ENCODE results near the gene CWF19L2. TPM values are rescaled to one million over a fixed set of nuclear protein-coding genes. Genes with fewer than 3 reads are reported as not detected.
"Not testable (repeated sequence)": the region's sequence is repeated elsewhere in the genome, so short reads cannot be mapped to it uniquely, and the experiment has no call there.

CWF19L2 gene
- total RNA-seq = 10 to 100 TPM in 1 of 4 donors, 1 to 10 TPM in 3; 6.8 to 10.3 (median 8.6) TPM
- 1 to 10 TPM; 3.0 to 8.1 (median 3.8) TPM for polyA plus RNA-seq
- long read RNA-seq, donor 1, partial matches to known transcripts = 2 of 6 reads
- long read RNA-seq, donor 1, other reads (novel, unspliced or antisense) = 1 of 6 reads
- long read RNA-seq, donor 2, transcript CWF19L2-201 (18 exons, 3,278 nt) = major isoform, 5 of 9 reads
- long read RNA-seq, donor 2, partial matches to known transcripts = 3 of 9 reads
- long read RNA-seq, donor 2, other reads (novel, unspliced or antisense) = 1 of 9 reads

DNA sequence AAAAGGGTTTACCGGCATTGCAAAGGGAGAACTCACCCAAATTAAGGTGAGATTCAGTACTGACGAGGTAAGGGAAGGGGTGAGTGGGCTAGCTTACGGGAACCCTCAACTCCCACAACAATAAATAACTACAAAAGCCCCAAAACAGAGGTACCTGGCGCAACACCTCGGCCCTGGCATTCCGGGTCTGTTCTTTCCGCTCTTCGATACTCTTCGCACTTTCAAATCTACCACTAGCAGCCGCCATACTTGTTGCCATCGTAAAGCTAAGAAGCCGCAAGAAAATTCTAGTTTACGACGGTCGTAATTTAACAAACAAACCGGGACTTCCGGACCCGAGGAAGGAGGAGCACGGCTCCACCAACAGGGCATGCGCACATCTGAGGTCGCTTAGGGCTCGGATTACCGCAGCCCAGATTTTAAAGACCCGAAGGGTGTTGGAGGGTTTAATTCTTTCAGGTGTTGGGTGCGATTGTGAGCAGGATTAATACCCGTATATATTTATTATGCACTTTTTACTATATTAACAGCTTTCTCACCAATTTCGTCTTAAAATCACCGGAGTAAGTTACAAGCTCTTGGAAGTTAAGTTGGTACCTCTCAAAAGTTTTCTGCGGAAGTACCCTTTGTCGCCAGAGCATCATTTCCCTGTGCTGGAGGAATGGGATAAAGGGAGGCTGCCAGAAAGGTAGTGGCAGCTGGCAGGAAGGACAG is at the start of gene CWF19L2:
Gene CWF19L2 (minus strand): TSS at position 268 of the 714 bp plus-strand sequence. CDS start 9 bp downstream, at position 259.
- TF ChIP-seq, protein P1, sequence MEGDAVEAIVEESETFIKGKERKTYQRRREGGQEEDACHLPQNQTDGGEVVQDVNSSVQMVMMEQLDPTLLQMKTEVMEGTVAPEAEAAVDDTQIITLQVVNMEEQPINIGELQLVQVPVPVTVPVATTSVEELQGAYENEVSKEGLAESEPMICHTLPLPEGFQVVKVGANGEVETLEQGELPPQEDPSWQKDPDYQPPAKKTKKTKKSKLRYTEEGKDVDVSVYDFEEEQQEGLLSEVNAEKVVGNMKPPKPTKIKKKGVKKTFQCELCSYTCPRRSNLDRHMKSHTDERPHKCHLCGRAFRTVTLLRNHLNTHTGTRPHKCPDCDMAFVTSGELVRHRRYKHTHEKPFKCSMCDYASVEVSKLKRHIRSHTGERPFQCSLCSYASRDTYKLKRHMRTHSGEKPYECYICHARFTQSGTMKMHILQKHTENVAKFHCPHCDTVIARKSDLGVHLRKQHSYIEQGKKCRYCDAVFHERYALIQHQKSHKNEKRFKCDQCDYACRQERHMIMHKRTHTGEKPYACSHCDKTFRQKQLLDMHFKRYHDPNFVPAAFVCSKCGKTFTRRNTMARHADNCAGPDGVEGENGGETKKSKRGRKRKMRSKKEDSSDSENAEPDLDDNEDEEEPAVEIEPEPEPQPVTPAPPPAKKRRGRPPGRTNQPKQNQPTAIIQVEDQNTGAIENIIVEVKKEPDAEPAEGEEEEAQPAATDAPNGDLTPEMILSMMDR (IDR thresholded peaks at IDR 0.05) = no peak
- Histone ChIP-seq H3K4me1 (peaks cover 13% of the 10 kb centered on the region), H3K4me3 (peak within 1 kb of the TSS; percentile 92), H3K9me3 (no peaks in the 10 kb centered on the region), H3K27ac (peak within 1 kb of the TSS; percentile 80), H3K27me3 (ENCODE audit: insufficient read depth in 3 of 3, low read length in 2 of 3) (no peaks in the 10 kb centered on the region), H3K36me3 (ENCODE audit: insufficient read depth in 1 of 2, low read depth in 1 of 2) (peaks cover 0 to 28% of the 10 kb centered on the region in 2 donors)
- ATAC-seq = peak; percentile 98 to 100 (median 100)
- intact Hi-C loops (cut with DNase I) = no loop called here
- peak; percentile 89 to 96 for DNase-seq
- 0% methylated on average over 30 of the region's 30 CpGs for WGBS, 3 donors

DNA sequence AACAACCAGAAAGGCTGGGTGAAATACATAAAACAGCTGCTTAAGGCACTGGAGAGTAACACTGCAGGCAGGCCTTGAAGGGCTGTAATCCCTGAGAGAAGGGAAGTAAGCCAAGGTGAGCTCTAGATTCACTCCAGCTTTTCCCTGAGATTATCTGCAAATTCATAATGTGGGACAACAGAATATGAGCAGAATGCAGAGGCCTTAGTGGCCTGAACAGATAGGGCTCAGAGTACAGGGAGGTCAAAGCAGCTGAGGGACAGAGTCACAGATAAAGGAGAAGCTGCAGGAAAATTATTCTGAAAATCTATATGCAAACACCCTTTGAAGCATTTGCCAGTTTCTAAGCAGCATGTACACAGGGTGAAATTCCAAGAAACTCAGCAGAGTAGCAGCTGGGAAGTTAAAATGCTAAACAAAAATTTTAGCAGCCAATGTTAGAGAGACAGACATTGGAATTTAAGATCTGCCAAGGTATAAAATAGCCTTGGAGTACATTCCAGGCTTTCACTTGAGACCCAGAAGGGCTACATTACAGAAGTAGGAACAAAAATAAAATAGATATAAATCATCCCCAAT is 48.1 kb upstream of the CWF19L2 start:
- Histone ChIP-seq H3K9me3 (no peaks in the 10 kb centered on the region), H3K27ac (no peak overlapping the region), H3K4me3 (no peak overlapping the region), H3K27me3 (ENCODE audit: insufficient read depth in 3 of 3, low read length in 2 of 3) (no peaks in the 10 kb centered on the region), H3K4me1 (peaks cover 13% of the 10 kb centered on the region), H3K36me3 (ENCODE audit: insufficient read depth in 1 of 2, low read depth in 1 of 2) (peaks cover 9 to 51% of the 10 kb centered on the region in 2 donors)
- TF ChIP-seq, protein P1 (IDR thresholded peaks at IDR 0.05) = no peak
- ATAC-seq (no peak), DNase-seq (no peak)
- intact Hi-C loops (cut with DNase I) = no loop called here

DNA sequence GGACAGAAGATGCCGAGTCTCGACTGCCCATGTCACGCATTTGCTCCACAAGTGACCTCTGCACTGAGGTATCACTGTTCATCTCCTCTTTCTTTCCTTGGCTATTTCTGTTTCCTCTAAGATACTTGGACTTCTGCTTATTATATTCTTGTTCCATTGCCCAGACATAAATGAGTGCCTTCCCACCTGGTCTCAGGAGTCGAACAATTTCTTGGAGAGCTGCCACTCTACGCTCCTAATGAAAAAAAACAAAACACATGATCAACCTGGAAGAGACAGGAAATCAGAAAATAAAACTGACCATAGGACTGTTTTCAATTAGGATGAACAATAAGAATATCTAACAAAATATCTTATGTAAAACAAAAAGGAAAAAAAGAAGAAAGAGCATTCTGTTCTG is 47.4 kb upstream of the CWF19L2 start:
- no peaks in the 10 kb centered on the region for H3K9me3 ChIP-seq
- DNase-seq = no peak
- no peaks in the 10 kb centered on the region for H3K27me3 ChIP-seq (ENCODE audit: insufficient read depth in 3 of 3, low read length in 2 of 3)
- TF ChIP-seq, protein P1 (IDR thresholded peaks at IDR 0.05) = no peak
- peaks cover 9 to 44% of the 10 kb centered on the region in 2 donors for H3K36me3 ChIP-seq (ENCODE audit: insufficient read depth in 1 of 2, low read depth in 1 of 2)
- 29 to 57% (median 31%) methylated on average over 5 of the region's 5 CpGs for WGBS, 3 donors
- intact Hi-C loops (cut with DNase I) = no loop called here
- ATAC-seq = no peak
- no peak overlapping the region for H3K27ac ChIP-seq
- peaks cover 13% of the 10 kb centered on the region for H3K4me1 ChIP-seq
- H3K4me3 ChIP-seq = no peak overlapping the region

DNA sequence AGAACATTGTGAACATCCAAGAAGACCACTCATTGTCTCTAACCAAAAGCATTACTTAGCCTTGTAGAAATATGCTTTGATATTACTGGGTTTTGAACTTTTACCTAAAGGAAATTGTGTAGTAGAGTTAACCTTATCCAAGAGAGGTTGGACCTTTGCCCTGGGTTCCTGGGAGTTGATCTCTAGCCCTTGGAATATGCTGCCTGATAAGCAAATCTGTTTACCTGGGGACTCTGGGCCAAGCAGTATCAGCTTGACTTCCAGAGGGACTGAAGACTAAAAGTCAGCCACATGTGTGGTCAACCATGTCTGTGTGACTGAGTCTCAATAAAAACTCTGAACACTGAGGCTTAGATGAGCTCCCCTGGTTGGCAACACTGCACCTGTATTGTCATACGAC is 44.1 kb upstream of the CWF19L2 start:
- no peak overlapping the region for H3K27ac ChIP-seq
- H3K4me1 ChIP-seq = peaks cover 13% of the 10 kb centered on the region
- no peaks in the 10 kb centered on the region for H3K9me3 ChIP-seq
- H3K36me3 ChIP-seq (ENCODE audit: insufficient read depth in 1 of 2, low read depth in 1 of 2) = peaks cover 6 to 38% of the 10 kb centered on the region in 2 donors
- intact Hi-C loops (cut with DNase I) = no loop called here
- H3K27me3 ChIP-seq (ENCODE audit: insufficient read depth in 3 of 3, low read length in 2 of 3) = no peaks in the 10 kb centered on the region
- no peak overlapping the region for H3K4me3 ChIP-seq
- TF ChIP-seq, protein P1 (IDR thresholded peaks at IDR 0.05) = no peak
- DNase-seq (no peak), ATAC-seq (no peak)
- 96 to 98% (median 96%) methylated on average over 1 of the region's 1 CpG for WGBS, 3 donors

DNA sequence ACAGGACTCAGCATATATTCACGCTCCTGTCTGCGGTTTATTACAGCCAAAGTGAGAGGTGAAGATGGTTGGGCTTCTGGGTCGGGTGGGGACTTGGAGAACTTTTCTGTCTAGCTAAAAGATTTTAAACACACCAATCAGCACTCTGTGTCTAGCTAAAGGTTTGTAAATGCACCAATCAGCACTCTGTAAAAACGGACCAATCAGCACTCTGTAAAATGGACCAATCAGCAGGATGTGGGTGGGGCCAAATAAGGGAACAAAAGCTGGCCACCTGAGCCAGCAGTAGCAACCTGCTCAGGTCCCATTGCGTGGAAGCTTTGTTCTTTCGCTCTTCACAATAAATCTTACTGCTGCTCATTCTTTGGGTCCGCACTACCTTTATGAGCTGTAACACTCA is 39.7 kb upstream of the CWF19L2 start:
- H3K4me3 ChIP-seq; H3K9me3 ChIP-seq; H3K27me3 ChIP-seq (ENCODE audit: insufficient read depth in 3 of 3, low read length in 2 of 3); H3K27ac ChIP-seq; DNase-seq; H3K4me1 ChIP-seq; intact Hi-C loops (cut with DNase I); ATAC-seq: not testable (repeated sequence)
- peaks cover 6 to 11% of the 10 kb centered on the region in 2 donors for H3K36me3 ChIP-seq (ENCODE audit: insufficient read depth in 1 of 2, low read depth in 1 of 2)
- 94 to 98% (median 95%) methylated on average over 7 of the region's 7 CpGs for WGBS, 3 donors

Data from psoas muscle (tissue), 8 donors.